GM12875 (cell line): Measurements from ENCODE around the gene PRR7.

Experiments used
- H3K4me3 ChIP-seq: one replicate; pipeline ENCODE4 v1.5.1; 2011; ENCODE audit warnings: low read depth, low read length, control low read depth
- CTCF ChIP-seq: IDR thresholded peaks from 2 replicates; pipeline ENCODE4 v1.5.1; 2011; ENCODE audit warnings: low read depth, mild to moderate bottlenecking, control low read depth, inconsistent platforms, low read length, moderate library complexity, borderline replicate concordance; ENCODE audit not compliant: insufficient read depth

PRR7 gene

DNA sequence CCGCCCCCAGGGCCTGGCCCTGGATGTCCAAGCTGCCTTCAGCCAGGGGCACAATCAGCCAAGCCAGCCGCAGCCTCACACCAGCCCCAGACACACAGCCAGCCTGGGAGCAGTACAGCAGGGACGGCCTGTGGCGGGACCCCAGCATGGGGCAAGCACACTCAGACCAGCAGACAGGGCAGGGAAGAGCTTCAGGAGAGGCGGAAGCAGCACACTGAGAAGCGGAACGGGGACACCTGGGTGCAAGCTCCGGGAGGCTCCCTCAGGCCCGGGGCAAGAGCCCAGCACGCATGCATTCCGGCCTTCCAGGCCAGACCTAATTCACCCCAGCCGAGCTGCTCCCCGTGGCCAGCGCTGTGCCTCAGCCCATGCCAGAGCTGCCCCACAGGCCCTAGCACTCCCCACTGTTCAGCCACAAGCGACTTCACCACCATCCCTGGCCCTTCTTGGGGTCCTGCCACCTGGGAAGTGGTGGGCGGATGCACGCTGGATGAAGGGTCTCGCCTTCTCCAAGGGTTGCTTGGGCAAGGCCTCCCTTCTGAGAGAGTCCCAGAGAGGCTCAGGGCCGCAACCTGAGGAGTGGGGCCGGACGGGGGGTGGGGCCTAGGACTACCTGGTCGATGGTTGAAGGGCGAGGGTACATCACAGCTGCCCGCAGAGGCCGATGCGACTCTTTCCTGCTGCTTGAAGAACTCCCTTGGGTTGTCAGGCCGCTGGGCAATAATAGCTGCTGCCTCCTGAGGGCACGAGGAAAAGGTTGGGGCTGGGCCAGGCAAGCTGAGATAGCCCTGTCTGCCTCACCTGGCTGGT is 13.4 kb downstream of the PRR7 start:
- TF ChIP-seq CTCF = no peak
- no peak overlapping the region for H3K4me3 ChIP-seq

DNA sequence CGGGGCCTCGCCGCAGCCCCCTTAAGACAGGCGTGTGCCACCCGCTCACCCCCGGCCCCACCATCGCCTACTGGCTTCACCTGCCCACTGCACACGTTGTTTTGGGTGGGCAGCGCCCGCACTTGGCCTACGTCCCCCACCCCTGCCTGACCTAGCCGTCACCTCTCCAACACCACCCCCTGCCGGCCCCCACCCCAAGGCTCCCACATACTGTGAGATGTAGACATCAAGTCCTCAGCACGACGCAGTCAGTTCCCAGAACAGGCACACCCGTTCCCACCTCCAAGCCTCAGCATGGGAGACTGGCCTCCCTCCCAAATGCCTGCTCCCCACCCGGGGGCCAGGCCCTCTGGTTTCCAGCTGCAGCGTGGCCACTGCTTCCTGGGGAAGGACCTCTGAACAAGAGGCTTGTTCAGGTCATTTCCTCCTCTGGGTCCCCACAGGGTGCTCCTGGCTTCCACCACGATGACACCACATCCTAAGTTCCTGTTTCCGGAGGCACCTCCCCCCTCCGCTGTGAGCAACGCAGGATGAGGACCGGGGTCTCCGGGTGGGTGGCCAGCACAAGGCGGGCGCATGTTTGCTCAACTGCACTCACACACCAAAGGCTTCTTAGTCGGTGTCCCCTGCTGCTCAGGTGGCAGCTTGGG is 15.5 kb downstream of the PRR7 start:
- no peak overlapping the region for H3K4me3 ChIP-seq
- no peak for TF ChIP-seq CTCF

DNA sequence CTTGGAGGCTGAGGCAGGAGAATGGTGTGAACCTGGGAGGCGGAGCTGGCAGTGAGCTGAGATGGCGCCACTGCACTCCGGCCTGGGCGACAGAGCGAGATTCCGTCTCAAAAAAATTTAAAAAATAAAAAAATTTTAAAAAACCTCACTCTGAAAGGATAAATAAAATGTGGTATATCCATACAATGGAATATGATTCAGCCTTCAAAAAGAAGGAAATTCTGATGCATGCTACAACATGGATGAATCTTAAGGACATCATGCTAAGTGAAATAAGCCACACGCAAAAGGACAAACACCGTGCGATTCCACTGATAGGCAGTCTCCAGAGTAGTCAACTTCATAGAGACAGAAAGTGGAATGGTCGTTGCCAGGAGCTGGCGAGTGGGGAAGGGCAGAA is 18.4 kb downstream of the PRR7 start:
- no peak for TF ChIP-seq CTCF
- H3K4me3 ChIP-seq = no peak overlapping the region

GRCh38 chr5:177466861-177467260 is 20.2 kb downstream of the PRR7 start:
- no peak overlapping the region for H3K4me3 ChIP-seq
- no peak for TF ChIP-seq CTCF

GRCh38 chr5:177467436-177467835 is 20.8 kb downstream of the PRR7 start:
- TF ChIP-seq CTCF = no peak
- no peak overlapping the region for H3K4me3 ChIP-seq

GRCh38 chr5:177468329-177468684 is 21.7 kb downstream of the PRR7 start:
- TF ChIP-seq CTCF = no peak
- H3K4me3 ChIP-seq = no peak overlapping the region
